DMS153 treated with DMSO at 0.1 percent for 48 hours (cell line): ENCODE data around the gene CYP2E1.
"Not testable (repeated sequence)": the region's sequence is repeated elsewhere in the genome, so short reads cannot be mapped to it uniquely, and the experiment has no call there.

Experiments
- DNase-seq: peaks from one replicate; lab custom pipeline; 2025; ENCODE audit not compliant: unreplicated experiment; lab: John Stamatoyannopoulos, UW

Gene CYP2E1

GRCh38 chr10:133528296-133528844 is 1.2 kb downstream of the CYP2E1 start:
- peak; percentile 15 for DNase-seq

- peak; percentile 65 for DNase-seq
Observed at GRCh38 chr10:133528845-133529575, 1.8 kb downstream of the CYP2E1 start.

DNA sequence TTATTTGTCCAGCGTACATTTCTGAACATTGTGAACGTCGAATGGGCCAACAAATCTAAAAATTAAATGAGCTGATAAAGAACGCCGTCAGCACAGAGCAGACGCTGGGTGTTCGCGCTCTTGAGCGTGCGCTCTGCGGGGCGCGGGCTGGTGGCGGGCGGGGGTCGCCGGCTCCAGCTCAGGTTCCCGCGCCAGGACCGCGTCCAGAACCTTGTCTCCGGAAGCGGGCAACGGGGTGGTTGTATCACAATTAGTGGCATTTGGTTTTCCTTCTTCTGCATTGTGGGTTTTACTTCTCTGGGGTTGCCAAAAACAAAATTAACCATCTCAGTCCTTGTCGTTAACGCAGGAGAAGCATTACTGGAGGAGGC is 2.4 kb downstream of the CYP2E1 start:
- DNase-seq: no peak

DNA sequence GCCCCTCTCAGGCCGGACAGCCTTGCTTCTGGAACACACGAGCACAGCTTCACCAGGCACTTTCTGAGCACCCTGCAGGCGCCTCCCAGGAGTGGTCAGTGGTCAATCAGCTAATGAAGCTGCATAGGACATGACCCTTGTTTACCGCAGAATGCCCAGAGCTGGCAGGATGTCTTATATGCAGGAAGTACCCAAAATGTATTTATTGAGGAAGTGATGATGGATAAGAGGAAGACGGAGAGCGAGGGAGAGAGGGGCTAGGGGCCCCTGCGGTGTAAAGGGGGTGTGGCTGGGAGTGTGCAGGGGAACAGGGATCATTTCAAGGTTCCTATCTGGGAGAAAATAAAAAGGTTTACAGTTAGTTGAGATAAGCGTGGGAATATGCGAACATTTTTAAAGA is 3.3 kb downstream of the CYP2E1 start:
- DNase-seq: no peak

GRCh38 chr10:133532871-133533270 is 5.7 kb downstream of the CYP2E1 start:
- DNase-seq: no peak

GRCh38 chr10:133534417-133534816 is 7.3 kb downstream of the CYP2E1 start:
- no peak for DNase-seq

DNA sequence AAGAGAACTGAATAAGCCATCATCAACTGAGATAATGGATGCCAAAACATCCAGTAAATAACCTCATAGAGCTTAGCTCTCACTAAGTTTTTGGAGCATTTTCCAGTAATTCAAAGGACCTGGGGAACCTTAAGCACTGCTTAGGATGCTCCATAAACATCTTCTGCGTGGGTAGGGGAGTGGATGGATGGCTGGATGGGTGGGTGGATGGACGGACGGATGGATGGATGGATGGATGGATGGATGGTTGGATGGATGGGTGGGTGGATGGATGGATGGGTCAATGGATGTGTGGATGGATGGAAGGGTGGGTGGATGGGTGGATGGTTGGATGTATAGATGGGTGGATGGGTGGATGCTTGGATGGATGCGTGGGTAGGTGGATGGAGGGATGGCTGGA is 9.0 kb downstream of the CYP2E1 start:
- no peak for DNase-seq

- DNase-seq: no peak
Observed at GRCh38 chr10:133537546-133538545, 10.7 kb downstream of the CYP2E1 start.

DNA sequence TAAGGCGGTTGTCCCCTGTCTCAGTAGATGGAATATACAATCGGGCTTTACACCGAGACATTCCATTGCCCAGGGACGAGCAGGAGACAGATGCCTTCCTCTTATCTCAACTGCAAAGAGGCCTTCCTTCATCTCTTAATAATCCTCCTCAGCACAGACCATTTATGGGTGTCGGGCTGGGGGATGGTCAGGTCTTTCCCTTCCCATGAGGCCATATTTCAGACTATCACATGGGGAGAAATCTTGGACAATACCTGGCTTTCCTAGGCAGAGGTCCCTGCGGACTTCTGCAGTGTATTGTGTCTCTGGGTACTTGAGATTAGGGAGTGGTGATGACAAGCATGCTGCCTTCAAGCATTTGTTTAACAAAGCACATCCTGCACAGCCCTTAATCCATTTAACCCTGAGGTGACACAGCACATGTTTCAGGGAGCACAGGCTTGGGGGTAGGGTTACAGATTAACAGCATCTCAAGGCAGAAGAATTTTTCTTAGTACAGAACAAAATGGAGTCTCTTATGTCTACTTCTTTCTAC is 14.3 kb downstream of the CYP2E1 start:
- not testable (repeated sequence) for DNase-seq

- no peak for DNase-seq
Observed at GRCh38 chr10:133544506-133544905, 17.3 kb downstream of the CYP2E1 start.

DNA sequence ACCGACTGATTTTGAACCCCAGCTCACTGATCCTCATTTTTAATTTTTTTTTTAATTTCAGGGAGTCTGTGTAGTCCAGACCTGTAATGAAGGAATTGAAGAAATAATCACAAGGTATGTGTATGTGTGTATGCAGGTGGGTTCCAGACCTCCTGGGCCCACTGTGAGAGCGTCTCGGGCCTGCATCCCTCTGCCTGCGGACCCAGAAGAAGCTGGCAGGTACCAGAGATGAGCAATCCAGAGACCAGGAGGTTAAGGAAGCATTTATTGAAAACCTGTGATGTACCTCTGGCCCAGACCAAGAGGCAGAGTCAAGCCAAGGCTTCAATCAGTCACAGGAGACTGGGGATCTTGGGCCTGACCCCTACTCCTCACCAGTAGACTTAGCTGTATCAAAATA is 27.4 kb downstream of the CYP2E1 start:
- no peak for DNase-seq

GRCh38 chr10:133555521-133555920 is 28.4 kb downstream of the CYP2E1 start:
- DNase-seq: no peak

DNA sequence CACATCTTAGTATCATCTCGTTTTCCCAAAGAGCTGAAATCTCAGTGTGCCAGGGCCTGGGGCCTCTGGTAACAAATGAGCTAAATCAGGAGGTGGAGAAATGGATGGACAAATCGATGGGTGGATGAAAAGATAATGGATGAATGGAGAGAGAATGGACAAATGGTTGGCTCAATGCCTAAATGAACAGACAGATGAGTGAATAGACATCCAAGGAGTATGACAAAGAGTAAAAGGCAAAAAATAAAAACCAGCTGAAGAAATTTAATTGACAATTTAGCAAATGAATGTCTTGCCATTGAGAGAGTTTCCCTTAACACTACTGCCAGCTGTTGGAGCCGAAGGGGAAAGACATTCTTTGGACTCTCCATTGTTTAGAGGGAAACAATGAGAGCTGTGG is 30.2 kb downstream of the CYP2E1 start:
- no peak for DNase-seq

DNA sequence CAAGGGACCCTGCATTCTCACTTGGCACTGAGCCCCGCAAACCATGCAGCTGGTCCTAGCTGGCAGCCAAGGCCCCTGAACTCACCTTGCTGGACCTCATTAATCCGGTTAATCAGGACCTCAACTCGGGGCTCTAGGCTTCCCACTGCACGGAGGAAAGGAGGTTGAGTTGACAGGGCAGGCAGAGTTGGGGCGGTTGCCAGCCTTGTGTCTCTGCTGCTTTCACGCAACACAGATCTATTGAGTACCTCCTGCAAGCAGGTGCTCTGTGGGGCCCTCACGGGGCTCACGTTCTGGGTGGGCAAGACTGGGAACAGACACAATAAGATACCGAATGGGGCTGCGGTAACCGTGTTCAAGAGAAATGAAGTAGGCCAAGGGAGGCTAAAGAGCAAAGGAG is 32.1 kb downstream of the CYP2E1 start:
- no peak for DNase-seq

DNA sequence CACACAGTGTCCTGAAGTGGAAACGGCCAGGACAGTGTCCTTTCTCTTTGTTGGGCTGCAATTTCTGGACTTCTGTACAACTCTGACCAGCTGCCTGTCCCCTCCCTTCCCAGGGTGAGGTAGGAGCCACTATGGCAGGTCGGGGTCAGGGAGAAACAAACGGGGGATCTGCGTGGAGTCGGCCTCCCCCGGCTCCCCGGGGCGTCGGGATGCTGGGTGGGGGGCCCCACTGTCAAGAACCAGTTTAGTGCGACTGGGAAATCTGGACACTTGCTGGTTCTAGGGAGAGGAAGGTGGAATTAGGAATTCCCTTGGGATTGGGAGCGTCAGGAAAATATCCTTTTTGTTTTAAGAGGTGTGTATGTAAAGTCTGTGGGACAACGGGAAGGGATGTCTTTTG is 37.7 kb downstream of the CYP2E1 start:
- no peak for DNase-seq

DNA sequence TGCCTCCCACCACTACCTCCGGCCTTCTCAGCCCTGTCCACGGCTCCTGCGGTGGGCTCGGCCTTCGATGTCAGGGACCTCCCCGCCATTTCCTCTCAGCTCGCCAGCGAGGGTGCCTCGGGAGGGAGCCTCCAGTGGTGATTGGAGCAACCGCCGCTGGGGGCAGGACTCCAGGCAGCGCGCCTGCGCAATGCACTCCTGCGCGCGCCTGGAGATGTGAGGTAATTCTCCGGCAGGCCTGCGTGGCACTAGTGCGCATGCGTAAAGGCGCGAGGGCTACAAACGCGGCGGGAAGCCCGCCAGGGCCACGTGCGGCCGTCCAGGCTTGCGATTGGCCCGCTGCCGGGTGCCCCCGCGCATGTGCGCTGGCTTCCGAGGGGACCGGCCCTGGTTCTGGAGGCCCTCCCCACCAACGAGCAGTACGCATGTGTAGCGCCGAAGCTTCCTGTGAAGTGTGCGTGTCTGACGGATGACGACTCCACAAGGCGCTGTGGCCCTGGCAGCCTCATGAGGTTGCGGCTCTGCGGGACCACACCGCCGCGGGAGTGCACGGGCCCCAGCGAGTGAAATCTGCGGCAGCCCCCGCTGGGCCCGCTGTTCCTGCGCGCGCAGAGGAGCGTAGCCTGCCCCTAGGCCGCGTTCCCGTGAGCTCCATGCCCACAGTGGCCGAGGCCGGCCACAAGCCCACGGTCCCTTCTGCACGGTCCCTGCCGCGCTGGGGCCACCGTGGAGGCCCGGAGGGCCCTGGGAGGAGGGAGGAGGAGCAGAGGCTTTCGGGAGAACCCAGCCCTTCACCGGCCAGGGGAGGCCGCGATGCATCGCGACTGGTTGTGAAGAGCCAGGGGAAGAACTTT is 38.5 kb downstream of the CYP2E1 start, which contains the start of gene SYCE1:
Gene SYCE1 (minus strand): TSS at position 143 of the 854 bp plus-strand sequence. CDS start 54 bp downstream, at position 89.
- DNase-seq: no peak

- DNase-seq: no peak
Observed at GRCh38 chr10:133567119-133567518, 40.0 kb downstream of the CYP2E1 start.

- no peak for DNase-seq
Observed at GRCh38 chr10:133567609-133568286, 40.6 kb downstream of the CYP2E1 start.

- no peak for DNase-seq
Observed at GRCh38 chr10:133568287-133568614, 41.1 kb downstream of the CYP2E1 start.
